ENCODE measurements around the gene ZSCAN18.

The ZSCAN18 gene

DNA sequence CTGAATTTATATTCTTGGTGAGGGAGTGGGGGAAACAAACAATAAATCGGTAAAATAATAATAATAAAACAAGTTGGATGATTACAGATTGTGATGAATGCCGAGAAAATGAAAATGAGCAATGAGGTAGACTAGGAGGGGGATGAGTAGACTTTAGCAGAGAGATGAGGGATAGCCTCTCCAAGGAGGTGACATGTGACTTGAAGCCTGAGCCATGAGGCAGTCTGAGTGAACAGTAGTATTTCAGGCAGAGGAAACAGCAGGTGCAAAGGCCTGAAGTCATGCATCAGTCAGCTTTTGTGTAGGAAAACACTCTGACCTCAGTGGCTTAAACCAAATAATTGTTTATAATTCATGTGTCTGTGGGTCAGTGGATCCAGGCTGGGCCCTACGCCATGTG, 34.3 kb downstream of the ZSCAN18 start:
- Mint-ChIP-seq H3K4me3 (no peak overlapping the region), H3K9me3 (peaks cover 64% of the 10 kb centered on the region), H3K27ac (no peak overlapping the region), H3K4me1 (ENCODE audit: low read depth) (no peaks in the 10 kb centered on the region), H3K27me3 (ENCODE audit: low read depth) (no peaks in the 10 kb centered on the region), H3K36me3 (ENCODE audit: low read depth) (peaks cover 11% of the 10 kb centered on the region)
- DNase-seq (ENCODE audit: low spot score): no peak

DNA sequence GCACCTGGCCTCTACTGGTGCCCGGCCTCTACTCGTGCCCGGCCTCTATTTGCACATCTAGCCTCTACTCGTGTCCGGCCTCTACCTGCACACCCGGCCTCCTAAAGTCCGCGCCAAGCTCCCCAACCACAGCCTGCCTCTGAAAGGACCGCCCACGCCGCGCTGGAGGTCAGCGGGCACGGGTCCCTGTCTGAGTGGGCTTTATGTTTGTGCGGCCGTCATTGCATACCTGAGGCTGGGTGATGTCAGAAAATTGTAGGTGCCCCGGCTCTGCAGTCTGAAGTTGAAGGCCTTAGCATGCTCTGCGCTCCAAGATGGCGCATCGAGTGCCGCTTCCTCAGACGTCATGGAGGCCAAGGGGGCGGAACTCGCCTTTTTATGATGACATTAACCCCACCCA, 37.8 kb downstream of the ZSCAN18 start:
- Mint-ChIP-seq H3K4me1 (ENCODE audit: low read depth) (no peaks in the 10 kb centered on the region), H3K9me3 (peaks cover 47% of the 10 kb centered on the region), H3K27ac (no peak overlapping the region), H3K4me3 (no peak overlapping the region), H3K27me3 (ENCODE audit: low read depth) (no peaks in the 10 kb centered on the region), H3K36me3 (ENCODE audit: low read depth) (peaks cover 5% of the 10 kb centered on the region)
- DNase-seq (ENCODE audit: low spot score): no peak

DNA sequence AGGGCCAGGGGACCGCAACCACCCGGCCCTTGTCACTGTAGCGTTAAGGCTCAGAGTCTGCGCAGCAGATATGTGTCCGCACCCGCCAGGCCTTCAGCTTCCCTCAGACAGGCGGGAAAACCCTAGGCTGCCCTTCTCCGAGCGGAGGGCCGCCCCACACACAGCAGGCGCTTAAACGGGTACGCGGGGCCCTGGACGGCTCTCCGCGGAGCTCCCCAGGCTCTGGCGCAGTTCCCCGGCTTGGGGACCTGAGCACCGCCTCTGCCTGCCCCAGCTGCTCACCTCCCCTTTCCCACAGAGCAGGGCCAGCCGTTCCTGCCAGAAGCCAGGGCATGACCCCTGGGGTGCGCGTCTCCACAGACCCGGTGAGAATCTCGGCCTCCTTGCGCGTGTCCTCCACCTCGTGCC, 38.4 kb downstream of the ZSCAN18 start:
- H3K27me3 Mint-ChIP-seq (ENCODE audit: low read depth): no peaks in the 10 kb centered on the region
- H3K9me3 Mint-ChIP-seq: peaks cover 47% of the 10 kb centered on the region
- H3K36me3 Mint-ChIP-seq (ENCODE audit: low read depth): peaks cover 5% of the 10 kb centered on the region
- DNase-seq (ENCODE audit: low spot score): no peak
- no peak overlapping the region for H3K27ac Mint-ChIP-seq
- H3K4me1 Mint-ChIP-seq (ENCODE audit: low read depth): no peaks in the 10 kb centered on the region
- no peak overlapping the region for H3K4me3 Mint-ChIP-seq

DNA sequence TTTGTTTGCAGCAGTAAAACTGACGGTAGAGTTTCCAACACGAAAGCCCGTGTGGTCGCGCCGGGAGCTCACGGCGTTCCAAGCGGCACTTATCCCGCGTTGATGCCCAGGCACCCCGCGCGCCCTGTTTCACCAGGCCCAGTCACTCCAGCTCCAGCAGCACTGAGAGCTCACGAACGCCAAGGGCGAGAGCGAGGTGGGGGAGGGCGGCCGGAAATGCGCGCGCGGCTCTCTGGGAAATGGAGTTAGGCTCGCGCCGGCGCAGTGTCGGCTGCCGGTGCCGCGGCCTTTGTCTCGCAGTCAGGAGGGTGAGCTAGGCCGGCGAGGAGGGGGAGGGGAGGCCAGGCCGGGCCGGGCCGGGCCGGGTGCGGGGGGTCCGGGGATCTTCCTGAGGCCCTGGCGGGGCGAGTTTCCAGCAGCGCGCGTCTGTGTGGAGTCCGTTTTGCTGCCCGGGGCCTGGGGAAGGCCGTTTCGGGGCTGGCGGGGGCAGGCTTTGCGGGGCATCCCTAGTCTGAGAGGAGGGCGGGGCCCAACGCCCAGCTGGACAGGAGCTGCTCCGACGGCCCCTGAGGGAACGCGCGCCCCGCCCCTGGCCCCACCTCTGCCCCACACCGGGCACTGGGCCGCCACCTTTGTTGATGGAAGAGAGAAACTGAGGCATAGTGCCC, 38.9 kb downstream of the ZSCAN18 start, which contains the start of gene ZNF135:
ZNF135 (plus strand) TSS at position 280 of the 668 bp plus-strand sequence. CDS start 721 bp downstream, outside the sequence.
- Mint-ChIP-seq H3K4me1 (ENCODE audit: low read depth) (no peaks in the 10 kb centered on the region), H3K27ac (peak within 1 kb of the TSS; percentile 31), H3K9me3 (peaks cover 49% of the 10 kb centered on the region), H3K4me3 (peak within 1 kb of the TSS; percentile 45), H3K27me3 (ENCODE audit: low read depth) (no peaks in the 10 kb centered on the region), H3K36me3 (ENCODE audit: low read depth) (peaks cover 5% of the 10 kb centered on the region)
- DNase-seq (ENCODE audit: low spot score): no peak

DNA sequence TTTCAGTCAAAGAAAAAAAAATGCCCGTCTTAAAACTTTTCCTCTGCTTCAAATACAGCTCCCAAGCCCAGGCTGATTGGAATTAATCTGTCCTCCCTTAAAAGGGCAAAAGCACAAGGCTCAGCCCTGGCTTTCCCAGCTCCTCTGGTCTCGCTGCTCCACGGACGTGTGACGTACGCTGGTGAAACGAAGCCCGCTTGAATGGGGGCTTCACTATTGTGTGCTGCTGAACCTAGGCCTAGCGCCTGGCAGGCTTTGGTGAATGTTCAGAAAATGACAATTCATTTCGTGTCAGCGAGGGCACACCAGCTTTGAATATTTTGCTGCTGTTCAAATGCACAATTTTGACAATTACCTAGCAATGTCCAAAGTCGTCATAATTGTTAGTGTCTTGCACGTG, 39.6 kb downstream of the ZSCAN18 start:
- Mint-ChIP-seq H3K27ac (no peak overlapping the region), H3K4me1 (ENCODE audit: low read depth) (no peaks in the 10 kb centered on the region), H3K27me3 (ENCODE audit: low read depth) (no peaks in the 10 kb centered on the region), H3K36me3 (ENCODE audit: low read depth) (peaks cover 4% of the 10 kb centered on the region), H3K4me3 (no peak overlapping the region), H3K9me3 (peaks cover 42% of the 10 kb centered on the region)
- DNase-seq (ENCODE audit: low spot score): no peak

DNA sequence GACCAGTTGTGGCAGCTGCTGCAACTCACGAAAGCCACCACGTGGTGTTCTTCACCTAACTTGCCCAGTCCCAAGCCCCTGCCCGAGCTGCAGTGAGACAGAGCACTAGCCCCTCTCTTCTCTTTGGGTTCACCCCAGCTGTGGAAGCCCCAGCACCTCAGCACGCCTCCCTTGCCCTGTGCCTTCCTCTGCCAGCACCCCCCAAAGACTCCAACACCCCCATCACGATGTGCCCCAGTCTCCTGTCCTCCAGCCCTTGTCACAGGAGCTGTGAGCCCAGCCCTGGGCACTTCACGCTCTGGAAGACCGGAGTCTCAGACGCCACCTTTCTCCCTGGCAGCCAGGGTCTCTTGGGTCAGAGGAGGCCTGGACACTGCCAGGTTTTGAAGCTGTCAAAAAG, 41.2 kb downstream of the ZSCAN18 start:
- no peaks in the 10 kb centered on the region for H3K27me3 Mint-ChIP-seq (ENCODE audit: low read depth)
- H3K36me3 Mint-ChIP-seq (ENCODE audit: low read depth): peaks cover 4% of the 10 kb centered on the region
- H3K4me3 Mint-ChIP-seq: no peak overlapping the region
- DNase-seq (ENCODE audit: low spot score): no peak
- no peaks in the 10 kb centered on the region for H3K4me1 Mint-ChIP-seq (ENCODE audit: low read depth)
- peaks cover 39% of the 10 kb centered on the region for H3K9me3 Mint-ChIP-seq
- H3K27ac Mint-ChIP-seq: no peak overlapping the region

DNA sequence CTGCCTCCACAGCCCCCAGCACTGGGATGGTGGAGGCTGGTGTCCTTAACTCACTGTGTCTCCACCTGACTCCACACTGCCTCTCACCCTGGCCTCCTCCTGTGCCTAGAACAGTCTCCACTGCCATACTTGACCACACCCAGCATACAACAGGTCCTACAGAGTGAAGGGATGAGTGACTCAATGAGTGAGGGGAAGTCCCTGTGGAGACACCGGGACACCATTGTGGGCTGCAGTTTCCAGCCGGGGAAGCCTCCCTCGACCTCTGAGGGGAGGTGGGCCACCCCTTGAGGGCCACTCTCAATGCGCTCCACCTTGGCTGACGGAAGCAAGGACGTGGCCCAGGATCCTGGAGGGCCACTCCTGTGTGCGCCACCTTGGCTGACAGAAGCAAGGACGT, 41.8 kb downstream of the ZSCAN18 start:
- Mint-ChIP-seq H3K36me3 (ENCODE audit: low read depth) (peaks cover 4% of the 10 kb centered on the region), H3K4me1 (ENCODE audit: low read depth) (no peaks in the 10 kb centered on the region), H3K4me3 (no peak overlapping the region), H3K27ac (no peak overlapping the region), H3K27me3 (ENCODE audit: low read depth) (no peaks in the 10 kb centered on the region), H3K9me3 (peaks cover 38% of the 10 kb centered on the region)
- DNase-seq (ENCODE audit: low spot score): no peak

- Mint-ChIP-seq H3K9me3 (peaks cover 41% of the 10 kb centered on the region), H3K4me1 (ENCODE audit: low read depth) (no peaks in the 10 kb centered on the region), H3K27ac (no peak overlapping the region), H3K4me3 (no peak overlapping the region), H3K27me3 (ENCODE audit: low read depth) (no peaks in the 10 kb centered on the region), H3K36me3 (ENCODE audit: low read depth) (peaks cover 4% of the 10 kb centered on the region)
- no peak for DNase-seq (ENCODE audit: low spot score)
These were observed 42.8 kb downstream of the ZSCAN18 start for GRCh38 chr19:58054901-58055874.

- no peak for DNase-seq (ENCODE audit: low spot score)
These were observed 44.4 kb downstream of the ZSCAN18 start for GRCh38 chr19:58053480-58054156.

DNA sequence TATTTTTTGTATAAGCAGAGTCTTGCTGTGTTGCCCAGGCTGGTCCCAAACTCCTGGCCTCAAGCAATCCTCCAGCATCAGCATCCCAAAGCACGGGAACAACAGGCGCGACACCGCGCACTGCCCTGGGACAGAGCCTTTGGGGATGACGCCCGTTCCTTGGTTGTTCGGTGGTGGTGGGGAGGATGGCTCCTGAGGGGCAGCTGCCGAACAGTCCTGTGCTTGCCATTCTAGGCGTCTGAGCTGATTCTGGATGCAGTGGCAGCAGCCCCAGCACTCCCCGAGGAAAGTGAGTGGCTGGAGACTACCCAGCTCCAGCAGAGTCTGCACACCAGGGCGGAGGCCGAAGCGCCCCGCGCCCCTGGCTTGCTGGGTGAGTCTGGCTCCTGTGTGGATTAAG, 45.8 kb downstream of the ZSCAN18 start:
- DNase-seq (ENCODE audit: low spot score): no peak
- Mint-ChIP-seq H3K4me1 (ENCODE audit: low read depth) (no peaks in the 10 kb centered on the region), H3K36me3 (ENCODE audit: low read depth) (no peaks in the 10 kb centered on the region), H3K4me3 (no peak overlapping the region), H3K27me3 (ENCODE audit: low read depth) (no peaks in the 10 kb centered on the region), H3K9me3 (peaks cover 45% of the 10 kb centered on the region), H3K27ac (no peak overlapping the region)

More at GRCh38 chr19:58053480-58054156, 44.4 kb downstream of the ZSCAN18 start:
- Mint-ChIP-seq H3K27ac (no peak overlapping the region), H3K4me3 (no peak overlapping the region), H3K9me3 (peaks cover 47% of the 10 kb centered on the region), H3K4me1 (ENCODE audit: low read depth) (no peaks in the 10 kb centered on the region), H3K36me3 (ENCODE audit: low read depth) (no peaks in the 10 kb centered on the region), H3K27me3 (ENCODE audit: low read depth) (no peaks in the 10 kb centered on the region)

- no peak for DNase-seq (ENCODE audit: low spot score)
- Mint-ChIP-seq H3K4me1 (ENCODE audit: low read depth) (no peaks in the 10 kb centered on the region), H3K36me3 (ENCODE audit: low read depth) (no peaks in the 10 kb centered on the region), H3K27ac (no peak overlapping the region), H3K27me3 (ENCODE audit: low read depth) (no peaks in the 10 kb centered on the region), H3K4me3 (no peak overlapping the region), H3K9me3 (peaks cover 48% of the 10 kb centered on the region)
These were observed 50.4 kb downstream of the ZSCAN18 start for GRCh38 chr19:58047672-58048071.

DNA sequence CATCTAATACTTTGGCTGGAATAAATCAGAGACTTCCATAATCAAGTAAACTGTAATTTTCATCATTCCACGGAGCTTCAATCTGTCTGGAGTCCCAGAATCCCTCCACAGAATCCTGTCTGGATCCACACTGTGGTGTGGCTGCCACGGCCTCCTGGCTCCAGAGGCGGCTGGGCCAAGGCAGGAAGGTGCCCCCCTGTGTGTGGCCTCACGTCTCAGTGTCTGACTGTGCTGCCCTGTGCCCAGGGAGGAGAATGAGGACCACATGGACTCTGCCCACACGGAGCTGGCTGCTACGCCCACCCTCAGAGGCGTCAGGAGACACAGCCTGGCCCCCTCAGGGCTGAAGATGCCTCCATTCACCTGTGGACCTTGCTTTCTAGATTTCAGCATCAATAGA, 51.2 kb downstream of the ZSCAN18 start:
- no peaks in the 10 kb centered on the region for H3K36me3 Mint-ChIP-seq (ENCODE audit: low read depth)
- no peaks in the 10 kb centered on the region for H3K4me1 Mint-ChIP-seq (ENCODE audit: low read depth)
- no peak for DNase-seq (ENCODE audit: low spot score)
- no peak overlapping the region for H3K4me3 Mint-ChIP-seq
- no peak overlapping the region for H3K27ac Mint-ChIP-seq
- peaks cover 47% of the 10 kb centered on the region for H3K9me3 Mint-ChIP-seq
- no peaks in the 10 kb centered on the region for H3K27me3 Mint-ChIP-seq (ENCODE audit: low read depth)

DNA sequence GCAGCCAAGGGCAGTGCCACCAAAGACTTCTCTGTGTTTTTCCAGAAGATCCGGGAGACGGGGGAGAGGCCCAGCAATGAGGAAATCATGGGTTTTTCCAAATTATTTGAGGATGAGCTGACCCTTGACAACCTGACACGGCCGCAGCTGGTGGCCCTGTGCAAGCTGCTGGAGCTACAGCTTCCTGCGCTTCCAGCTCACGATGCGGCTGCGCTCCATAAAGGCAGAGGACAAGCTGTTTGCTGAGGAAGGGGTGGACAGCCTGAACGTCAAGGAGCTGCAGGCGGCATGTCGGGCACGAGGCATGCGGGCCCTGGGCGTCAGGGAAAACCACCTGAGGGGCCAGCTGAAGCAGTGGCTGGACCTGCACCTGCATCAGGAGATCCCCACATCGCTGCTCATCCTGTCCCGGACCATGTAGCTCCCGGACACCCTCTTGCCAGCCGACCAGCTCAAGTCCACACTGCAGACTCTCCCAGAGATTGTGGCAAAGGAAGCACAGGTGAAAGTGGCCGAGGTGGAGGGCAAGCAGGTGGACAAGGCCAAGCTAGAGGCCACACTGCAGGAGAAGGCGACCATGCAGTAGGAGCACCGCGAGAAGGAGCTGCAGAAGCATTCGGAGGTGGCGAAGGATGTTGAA, 52.5 kb downstream of the ZSCAN18 start:
- Mint-ChIP-seq H3K27me3 (ENCODE audit: low read depth) (no peaks in the 10 kb centered on the region), H3K9me3 (peaks cover 40% of the 10 kb centered on the region), H3K4me1 (ENCODE audit: low read depth) (no peaks in the 10 kb centered on the region), H3K4me3 (no peak overlapping the region), H3K36me3 (ENCODE audit: low read depth) (no peaks in the 10 kb centered on the region), H3K27ac (no peak overlapping the region)
- DNase-seq (ENCODE audit: low spot score): no peak
